Measurements from ENCODE around the gene SPRED2.

SPRED2 gene

GRCh38 chr2:65413106-65413505 lies 19.3 kb downstream of the SPRED2 start:
- DNase-seq = no peak

GRCh38 chr2:65411056-65411795 lies 21.2 kb downstream of the SPRED2 start:
- no peak for DNase-seq

- DNase-seq = no peak
Measured at GRCh38 chr2:65409045-65409444, 23.4 kb downstream of the SPRED2 start.

- no peak for DNase-seq
Measured at GRCh38 chr2:65407240-65407639, 25.2 kb downstream of the SPRED2 start.

- DNase-seq = no peak
Measured at GRCh38 chr2:65404988-65405697, 27.3 kb downstream of the SPRED2 start.

- no peak for DNase-seq
Measured at GRCh38 chr2:65403529-65403915, 28.9 kb downstream of the SPRED2 start.

- DNase-seq = no peak
Measured at GRCh38 chr2:65402780-65403528, 29.4 kb downstream of the SPRED2 start.

GRCh38 chr2:65402323-65402722 lies 30.1 kb downstream of the SPRED2 start:
- DNase-seq = no peak

- no peak for DNase-seq
Measured at GRCh38 chr2:65397122-65397521, 35.3 kb downstream of the SPRED2 start.

- DNase-seq = no peak
Measured at GRCh38 chr2:65396348-65397026, 35.9 kb downstream of the SPRED2 start.

GRCh38 chr2:65395621-65396347 lies 36.6 kb downstream of the SPRED2 start:
- no peak for DNase-seq

GRCh38 chr2:65393743-65394422 lies 38.5 kb downstream of the SPRED2 start:
- DNase-seq = no peak

GRCh38 chr2:65393046-65393445 lies 39.4 kb downstream of the SPRED2 start:
- DNase-seq = no peak

- no peak for DNase-seq
Measured at GRCh38 chr2:65392609-65393008, 39.8 kb downstream of the SPRED2 start.

- DNase-seq = no peak
Measured at GRCh38 chr2:65390134-65390533, 42.3 kb downstream of the SPRED2 start.

- DNase-seq = no peak
Measured at GRCh38 chr2:65389476-65389875, 42.9 kb downstream of the SPRED2 start.

GRCh38 chr2:65388596-65389390 lies 43.6 kb downstream of the SPRED2 start:
- DNase-seq = no peak

- DNase-seq = no peak
Measured at GRCh38 chr2:65388051-65388531, 44.3 kb downstream of the SPRED2 start.

- DNase-seq = no peak
Measured at GRCh38 chr2:65386989-65387388, 45.4 kb downstream of the SPRED2 start.

- no peak for DNase-seq
Measured at GRCh38 chr2:65386344-65386743, 46.1 kb downstream of the SPRED2 start.

Measured in activated naive CD4-positive, alpha-beta T cell (primary cell).